Measurements from ENCODE around the gene TBC1D10A.

DNA sequence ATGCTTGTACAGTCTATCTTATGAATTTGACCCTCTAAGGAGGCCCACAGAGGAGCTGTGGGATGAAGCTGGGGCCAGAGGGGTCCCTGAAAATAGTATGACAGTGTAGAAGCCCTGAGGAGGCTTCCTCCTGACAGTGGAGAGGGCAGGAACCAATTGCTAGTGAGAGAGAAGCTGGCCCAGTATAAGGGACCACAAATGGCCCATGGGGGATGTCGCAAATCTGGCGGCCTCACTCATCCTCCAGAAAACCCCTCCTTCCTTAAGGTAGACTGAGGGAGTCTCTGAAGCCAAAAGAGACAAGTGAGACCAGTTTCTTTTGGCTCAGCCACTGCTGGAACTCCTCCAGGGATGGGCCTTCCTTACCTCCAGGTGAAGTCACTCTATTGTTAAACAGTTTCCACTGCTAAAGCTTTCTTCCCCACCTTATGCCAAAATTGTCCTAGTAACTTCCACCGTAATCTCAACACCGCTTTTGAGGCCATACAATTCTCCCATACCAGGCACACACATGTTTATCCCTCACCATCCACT, 19.6 kb downstream of the TBC1D10A start:
- TF ChIP-seq POLR2A (IDR thresholded peaks at IDR 0.05; ENCODE audit: low read length) (no peak), GATA1 (IDR thresholded peaks at IDR 0.05; ENCODE audit: low read depth, low read length) (no peak)
